Endometrial microvascular endothelial cells (primary cell): Measurements from ENCODE around the gene VPS54. TPM values are rescaled to one million over a fixed set of nuclear protein-coding genes. Genes with fewer than 3 reads are reported as not detected.

Experiments used
- in situ Hi-C: cut with HindIII; loops from 2 replicates; pipeline ENCODE4 v1.10.0; 2017; ENCODE audit warnings: low sequenced_read_pairs, low pct_unique_long_range_greater_than_20kb; ENCODE audit errors: inconsistent ontology term
- total RNA-seq: library from RNA; depleted of rRNA; stranded (reverse); fragments of >200 nt; gene quantifications from one replicate; pipeline ENCODE4 v1.2.3, GENCODE V29; 2015; ENCODE audit errors: inconsistent ontology term

The VPS54 gene
- total RNA-seq, 1 donor from 2014 or later: 18.2 TPM

GRCh38 chr2:64025741-64026140 lies 6.5 kb upstream of the VPS54 start:
- in situ Hi-C loops: no loop called here

GRCh38 chr2:64024259-64024949 lies 5.2 kb upstream of the VPS54 start:
- in situ Hi-C loops: no loop called here

GRCh38 chr2:64023485-64024258 lies 4.4 kb upstream of the VPS54 start:
- in situ Hi-C loops: no loop called here

GRCh38 chr2:64021578-64021977 lies 2.4 kb upstream of the VPS54 start:
- in situ Hi-C loops: no loop called here

- in situ Hi-C loops: no loop called here
Observed at GRCh38 chr2:64019975-64020528, 824 bp upstream of the VPS54 start.

DNA sequence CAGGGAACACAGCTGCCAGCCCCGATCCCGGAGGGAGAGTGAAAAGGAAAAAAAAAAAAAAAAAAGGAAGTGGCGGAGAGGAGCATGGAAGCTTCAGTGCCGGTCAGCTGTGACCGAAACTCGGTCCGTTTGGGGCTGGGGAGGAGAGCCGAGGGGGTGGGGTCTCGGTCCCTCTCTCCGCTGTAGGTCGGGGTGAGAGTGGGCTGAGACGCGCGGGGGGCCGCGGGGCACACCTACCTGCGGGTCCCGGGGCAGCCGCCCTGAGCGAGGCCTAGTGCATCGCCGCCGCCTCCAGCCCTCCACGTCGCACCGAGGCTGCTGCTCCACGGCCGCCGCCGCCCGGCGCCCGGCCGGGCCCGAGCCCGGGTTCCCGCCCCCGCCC lies 536 bp downstream of the VPS54 start:
- in situ Hi-C loops: no loop called here

GRCh38 chr2:64017811-64018700 lies 1.2 kb downstream of the VPS54 start:
- in situ Hi-C loops: no loop called here

DNA sequence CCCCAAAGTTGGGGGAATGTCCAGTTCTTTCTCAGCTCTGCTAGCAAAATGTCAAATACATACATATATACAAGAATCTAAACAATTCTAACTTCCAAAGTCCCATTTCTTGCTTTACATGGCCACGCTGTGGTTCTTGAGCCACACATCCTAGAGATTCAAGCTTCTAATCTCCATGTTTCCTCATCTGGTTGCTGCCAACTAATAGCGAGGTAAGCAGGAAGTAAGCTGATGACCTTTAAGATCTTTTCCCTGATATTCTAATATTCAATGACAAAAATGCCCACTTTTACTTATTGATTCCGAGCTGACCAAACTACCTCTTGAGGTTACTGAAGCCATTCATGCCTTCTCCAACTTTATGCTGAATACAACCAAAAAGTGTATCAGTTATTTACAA lies 3.3 kb downstream of the VPS54 start:
- in situ Hi-C loops: no loop called here

- in situ Hi-C loops: no loop called here
Observed at GRCh38 chr2:64015391-64015790, 3.8 kb downstream of the VPS54 start.

DNA sequence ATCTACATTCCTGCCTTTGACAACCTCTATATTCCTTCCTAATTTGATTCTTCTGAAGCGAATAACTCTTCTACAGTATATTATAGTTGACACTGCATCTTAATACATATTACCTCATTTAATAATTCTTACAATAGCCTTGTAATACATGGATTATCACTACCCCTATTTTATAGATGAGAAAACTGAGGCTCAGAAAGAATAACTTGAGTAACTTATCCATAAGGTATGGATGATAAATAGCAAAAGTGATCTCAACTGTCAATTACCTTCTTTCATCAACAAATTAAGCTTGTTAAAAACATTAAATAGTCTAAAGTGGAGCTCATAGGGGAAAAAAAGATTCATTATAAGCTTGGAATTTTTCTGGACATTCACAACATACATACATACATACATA lies 4.6 kb downstream of the VPS54 start:
- in situ Hi-C loops: no loop called here

GRCh38 chr2:64013053-64013452 lies 6.2 kb downstream of the VPS54 start:
- in situ Hi-C loops: no loop called here

- in situ Hi-C loops: no loop called here
Observed at GRCh38 chr2:64012115-64012514, 7.1 kb downstream of the VPS54 start.

GRCh38 chr2:64008434-64009009 lies 10.7 kb downstream of the VPS54 start:
- in situ Hi-C loops: no loop called here

DNA sequence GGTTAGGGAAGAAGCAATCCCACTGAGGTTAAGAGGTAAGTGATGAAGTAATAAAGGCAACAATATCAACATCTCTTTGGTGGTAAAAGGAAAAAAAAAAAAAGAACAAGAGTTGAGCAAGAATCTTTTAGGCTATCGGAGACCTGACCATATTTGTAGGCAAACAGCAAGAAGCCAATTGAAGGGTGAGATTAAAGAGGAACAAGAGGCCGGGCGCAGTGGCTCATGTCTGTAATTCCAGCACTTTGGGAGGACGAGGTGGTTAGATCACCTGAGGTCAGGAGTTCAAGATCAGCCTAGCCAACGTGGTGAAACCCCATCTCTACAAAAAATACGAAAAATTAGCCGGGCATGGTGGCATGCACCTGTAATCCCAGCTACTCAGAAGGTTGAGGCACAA lies 11.3 kb downstream of the VPS54 start:
- in situ Hi-C loops: no loop called here

DNA sequence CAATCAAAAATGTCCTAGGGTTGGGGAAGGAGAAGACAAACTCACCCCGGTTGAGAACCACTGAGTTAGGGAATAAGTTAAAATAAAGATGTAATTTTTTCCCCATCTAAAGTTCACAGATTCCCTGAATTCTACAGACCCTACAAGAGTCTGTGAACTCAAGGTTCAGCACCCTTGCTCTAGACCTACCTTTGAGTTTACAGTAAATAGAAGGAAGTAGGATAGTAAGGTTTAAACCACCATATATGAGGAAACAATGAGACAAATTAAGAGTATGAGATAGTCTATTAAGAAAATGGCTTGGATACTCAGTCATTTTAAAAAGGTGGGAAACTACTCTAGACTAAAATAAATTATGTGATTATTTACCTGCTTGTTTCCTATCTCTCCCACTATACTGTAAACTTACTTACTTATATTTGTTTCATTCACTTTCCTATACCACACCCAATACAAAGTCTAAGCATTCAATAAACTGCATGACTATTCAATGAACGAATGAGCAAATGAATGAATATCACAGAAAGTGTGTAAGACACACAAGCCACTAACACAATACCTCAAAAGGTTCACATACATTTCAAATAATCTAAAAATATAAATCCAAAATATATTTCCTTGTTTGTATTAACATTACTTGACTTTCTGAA lies 13.4 kb downstream of the VPS54 start:
- in situ Hi-C loops: no loop called here

DNA sequence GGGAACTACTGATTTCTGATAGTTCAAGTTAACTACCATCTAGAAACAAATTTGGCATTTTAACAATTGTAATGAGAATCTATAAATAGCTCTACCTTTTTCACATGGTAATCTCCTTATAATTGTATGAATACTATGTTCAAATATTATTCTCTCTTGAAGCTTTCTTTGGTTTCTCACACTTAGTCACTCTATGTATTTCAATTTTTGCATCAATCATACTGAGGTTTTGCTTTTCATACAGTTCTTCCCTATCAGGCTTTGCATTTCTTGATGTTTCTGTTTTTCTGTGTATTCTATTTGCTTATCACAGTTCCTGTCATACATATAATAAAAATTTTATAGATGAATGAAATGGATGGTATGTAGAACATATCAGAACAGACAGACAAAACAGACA lies 16.0 kb downstream of the VPS54 start:
- in situ Hi-C loops: no loop called here

DNA sequence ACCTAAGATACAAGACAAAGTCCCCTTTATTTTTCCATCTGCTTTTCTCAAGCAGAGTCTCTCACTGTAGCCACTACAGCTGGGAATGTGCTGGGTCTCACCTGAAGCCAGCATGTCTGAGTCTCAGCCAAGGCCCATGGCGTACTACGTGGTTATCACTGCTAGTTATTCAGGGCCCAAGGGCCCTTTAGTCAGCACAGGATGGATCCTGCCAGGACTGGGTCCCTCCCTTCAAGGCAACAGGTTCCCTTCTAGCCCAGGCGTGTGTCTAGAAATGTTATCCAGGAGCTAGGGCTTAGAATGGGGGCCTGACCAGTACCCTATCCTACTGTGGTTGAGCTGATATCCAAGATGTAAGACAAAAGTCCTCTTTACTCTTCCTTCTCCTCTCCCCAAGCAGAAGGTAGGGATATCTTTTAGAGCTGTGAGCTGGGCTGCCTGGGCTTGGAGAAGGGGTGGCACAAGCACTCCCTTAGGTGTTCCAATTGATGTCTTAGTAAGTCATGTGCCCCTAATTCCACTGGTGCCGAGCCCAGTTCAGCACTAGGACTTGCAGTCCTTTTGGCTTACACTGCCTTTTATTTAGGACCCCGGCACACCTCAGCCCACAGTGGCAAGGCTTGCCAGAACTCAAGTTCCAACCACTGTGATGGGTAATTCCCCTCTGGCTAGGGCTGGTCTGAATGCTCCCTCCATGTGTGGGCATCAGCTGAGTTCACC lies 17.7 kb downstream of the VPS54 start:
- in situ Hi-C loops: no loop called here
